ENCODE results near the gene DYNC1I1. TPM values are rescaled to one million over a fixed set of nuclear protein-coding genes. Genes with fewer than 3 reads are reported as not detected.

DYNC1I1 gene
- polyA plus RNA-seq, 1 experiment = 0.11 TPM

DNA sequence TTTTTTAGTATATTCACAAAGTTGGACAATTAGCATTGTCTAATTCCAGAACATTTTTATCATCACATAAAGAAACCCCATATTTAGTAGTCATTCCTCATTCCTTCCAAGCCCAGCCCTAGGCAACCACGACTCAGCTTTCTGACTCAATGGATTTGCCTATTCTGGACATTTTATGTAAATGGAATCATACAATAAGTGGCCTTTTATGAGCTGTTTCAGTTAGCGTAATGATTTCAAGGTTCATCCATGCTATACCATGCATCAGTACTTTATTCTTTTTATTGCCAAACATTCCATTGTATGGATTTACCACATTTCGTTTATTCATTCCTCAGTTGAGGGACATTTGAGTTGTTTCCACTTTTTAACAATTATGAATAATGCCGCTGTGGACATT is 249.2 kb downstream of the DYNC1I1 start:
- no peaks in the 10 kb centered on the region for H3K36me3 ChIP-seq (ENCODE audit: control insufficient read depth, insufficient read depth, low read length)
- TF ChIP-seq, protein P1, sequence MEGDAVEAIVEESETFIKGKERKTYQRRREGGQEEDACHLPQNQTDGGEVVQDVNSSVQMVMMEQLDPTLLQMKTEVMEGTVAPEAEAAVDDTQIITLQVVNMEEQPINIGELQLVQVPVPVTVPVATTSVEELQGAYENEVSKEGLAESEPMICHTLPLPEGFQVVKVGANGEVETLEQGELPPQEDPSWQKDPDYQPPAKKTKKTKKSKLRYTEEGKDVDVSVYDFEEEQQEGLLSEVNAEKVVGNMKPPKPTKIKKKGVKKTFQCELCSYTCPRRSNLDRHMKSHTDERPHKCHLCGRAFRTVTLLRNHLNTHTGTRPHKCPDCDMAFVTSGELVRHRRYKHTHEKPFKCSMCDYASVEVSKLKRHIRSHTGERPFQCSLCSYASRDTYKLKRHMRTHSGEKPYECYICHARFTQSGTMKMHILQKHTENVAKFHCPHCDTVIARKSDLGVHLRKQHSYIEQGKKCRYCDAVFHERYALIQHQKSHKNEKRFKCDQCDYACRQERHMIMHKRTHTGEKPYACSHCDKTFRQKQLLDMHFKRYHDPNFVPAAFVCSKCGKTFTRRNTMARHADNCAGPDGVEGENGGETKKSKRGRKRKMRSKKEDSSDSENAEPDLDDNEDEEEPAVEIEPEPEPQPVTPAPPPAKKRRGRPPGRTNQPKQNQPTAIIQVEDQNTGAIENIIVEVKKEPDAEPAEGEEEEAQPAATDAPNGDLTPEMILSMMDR (IDR thresholded peaks at IDR 0.05; ENCODE audit: insufficient read depth, low read depth, low read length) = no peak
- CTCF ChIA-PET = no interaction called here
- DNase-seq (ENCODE audit: low read depth) = no peak
- H3K27me3 ChIP-seq (ENCODE audit: control insufficient read depth, insufficient read depth, low read length) = no peaks in the 10 kb centered on the region
- no peak overlapping the region for H3K4me3 ChIP-seq (ENCODE audit: low read depth, low read length)
- POLR2A ChIA-PET = no interaction called here

DNA sequence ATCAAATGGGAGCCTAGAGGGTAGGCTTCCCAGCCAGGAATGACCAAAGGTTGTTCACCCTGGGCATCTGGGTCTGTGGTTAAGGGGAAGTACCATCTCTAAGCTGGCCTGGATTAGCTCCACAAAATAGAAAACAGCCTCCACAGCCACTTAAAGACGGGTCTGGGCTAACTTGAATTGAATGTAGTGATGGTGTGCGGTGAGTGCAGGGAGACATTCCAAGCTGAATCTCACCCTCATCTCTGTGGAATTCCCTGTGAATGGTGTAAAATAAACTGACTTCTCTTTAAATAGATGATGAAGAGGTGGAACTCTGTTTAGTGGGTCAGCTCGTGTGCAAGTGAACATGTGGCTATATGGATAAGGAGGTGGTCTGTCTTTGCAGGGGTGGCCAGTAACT is 251.0 kb downstream of the DYNC1I1 start:
- TF ChIP-seq, protein P1 (IDR thresholded peaks at IDR 0.05; ENCODE audit: insufficient read depth, low read depth, low read length) = no peak
- Histone ChIP-seq H3K27me3 (ENCODE audit: control insufficient read depth, insufficient read depth, low read length) (no peaks in the 10 kb centered on the region), H3K4me3 (ENCODE audit: low read depth, low read length) (no peak overlapping the region), H3K36me3 (ENCODE audit: control insufficient read depth, insufficient read depth, low read length) (no peaks in the 10 kb centered on the region)
- no peak for DNase-seq (ENCODE audit: low read depth)
- ChIA-PET POLR2A (no interaction called here), CTCF (interaction anchor here (1.5 kb wide), 1 partner anchor 16 kb away, joined by 4 read pairs; no protein-coding TSS in a partner anchor)

DNA sequence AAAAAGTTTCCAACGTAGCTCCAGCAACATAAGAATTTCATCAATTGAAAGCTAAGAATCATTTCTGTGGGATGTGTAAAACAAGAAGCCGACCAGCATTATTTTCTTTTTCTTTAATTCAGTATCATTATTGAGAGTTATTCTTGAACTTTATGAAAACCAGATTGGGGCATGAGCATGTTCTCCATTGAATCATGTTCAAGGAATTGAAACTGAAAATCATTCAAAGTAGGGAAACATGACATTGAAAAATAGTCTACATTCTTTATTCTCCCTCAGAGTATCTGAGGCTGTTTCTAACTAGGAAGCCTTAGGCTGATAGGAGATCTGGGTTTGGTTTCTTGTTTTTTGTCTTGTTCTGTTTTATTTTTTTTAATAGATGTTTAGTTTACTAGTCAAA is 253.7 kb downstream of the DYNC1I1 start:
- TF ChIP-seq, protein P1 (IDR thresholded peaks at IDR 0.05; ENCODE audit: insufficient read depth, low read depth, low read length) = no peak
- Histone ChIP-seq H3K36me3 (ENCODE audit: control insufficient read depth, insufficient read depth, low read length) (no peaks in the 10 kb centered on the region), H3K4me3 (ENCODE audit: low read depth, low read length) (no peak overlapping the region), H3K27me3 (ENCODE audit: control insufficient read depth, insufficient read depth, low read length) (no peaks in the 10 kb centered on the region)
- ChIA-PET CTCF (no interaction called here), POLR2A (no interaction called here)
- no peak for DNase-seq (ENCODE audit: low read depth)

DNA sequence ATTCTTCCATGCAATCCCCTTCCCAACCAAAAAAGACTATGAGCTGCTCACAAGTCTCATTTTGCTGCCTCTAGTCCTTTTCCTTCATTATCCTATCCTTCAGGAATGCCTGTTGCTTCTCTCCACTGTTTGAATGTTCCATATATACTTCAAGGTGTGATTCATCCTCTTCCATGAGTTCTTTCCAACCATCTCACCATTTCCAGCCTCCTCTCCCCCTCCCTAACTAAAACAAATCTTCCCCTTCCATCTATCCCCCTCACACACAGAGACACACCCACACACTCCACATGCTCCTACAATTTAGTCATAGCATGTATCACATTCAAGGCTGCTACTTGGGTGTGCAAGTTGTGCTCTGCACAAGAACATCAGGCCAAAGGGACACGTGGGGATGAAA is 254.3 kb downstream of the DYNC1I1 start:
- TF ChIP-seq, protein P1 (IDR thresholded peaks at IDR 0.05; ENCODE audit: insufficient read depth, low read depth, low read length) = no peak
- Histone ChIP-seq H3K4me3 (ENCODE audit: low read depth, low read length) (no peak overlapping the region), H3K27me3 (ENCODE audit: control insufficient read depth, insufficient read depth, low read length) (no peaks in the 10 kb centered on the region), H3K36me3 (ENCODE audit: control insufficient read depth, insufficient read depth, low read length) (no peaks in the 10 kb centered on the region)
- DNase-seq (ENCODE audit: low read depth) = no peak
- ChIA-PET CTCF (no interaction called here), POLR2A (no interaction called here)

DNA sequence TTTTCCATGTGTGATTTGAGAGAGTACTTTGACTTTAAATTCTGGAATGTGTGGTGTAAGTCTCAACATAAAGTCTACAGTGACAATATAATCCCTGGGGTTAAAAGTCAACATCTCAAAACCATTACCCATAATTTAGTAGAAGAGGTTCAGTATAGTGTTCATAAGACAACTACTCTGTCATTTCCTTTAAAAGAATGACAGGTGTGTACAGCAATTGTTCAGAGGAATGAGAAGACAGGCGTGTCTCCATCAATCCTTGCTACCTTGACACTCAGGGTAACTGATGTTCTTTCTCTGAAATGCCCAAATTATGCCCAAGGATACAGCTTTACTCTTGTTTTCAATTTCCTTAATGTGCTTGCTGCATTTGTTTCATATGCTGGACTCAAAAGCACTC is 256.4 kb downstream of the DYNC1I1 start:
- H3K27me3 ChIP-seq (ENCODE audit: control insufficient read depth, insufficient read depth, low read length) = no peaks in the 10 kb centered on the region
- CTCF ChIA-PET = interaction anchor here (1.5 kb wide), 1 partner anchor 999 kb away, joined by 4 read pairs; no protein-coding TSS in a partner anchor
- POLR2A ChIA-PET = no interaction called here
- DNase-seq (ENCODE audit: low read depth) = no peak
- TF ChIP-seq, protein P1 (IDR thresholded peaks at IDR 0.05; ENCODE audit: insufficient read depth, low read depth, low read length) = no peak
- no peaks in the 10 kb centered on the region for H3K36me3 ChIP-seq (ENCODE audit: control insufficient read depth, insufficient read depth, low read length)
- H3K4me3 ChIP-seq (ENCODE audit: low read depth, low read length) = no peak overlapping the region
